ENCODE measurements around the gene PLCL1. TPM values are rescaled to one million over a fixed set of nuclear protein-coding genes. Genes with fewer than 3 reads are reported as not detected.

Gene PLCL1
- total and polyA plus RNA-seq, 12 donors: 17.3 to 131 (median 102) TPM

- H3K4me1 ChIP-seq: peaks cover 0 to 82% (median 38%) of the 10 kb centered on the region in 9 donors
- DNase-seq: no peak
- no peak overlapping the region for H3K4me3 ChIP-seq
- peak in 1 of 8 donors; percentile 16 for ATAC-seq
- H3K36me3 ChIP-seq: no peaks in the 10 kb centered on the region
- peak overlapping the region in 5 of 10 donors; percentile 5 to 52 (median 15) for H3K27ac ChIP-seq
- no peaks in the 10 kb centered on the region for H3K27me3 ChIP-seq
- intact Hi-C loops (cut with DNase I): no loop called here
- H3K9me3 ChIP-seq: peaks cover 0 to 9% (median 2%) of the 10 kb centered on the region in 11 donors
- 21 to 29% methylated on average over 1 of the region's 1 CpG for WGBS, 2 donors
- no peak for TF ChIP-seq CTCF (IDR thresholded peaks at IDR 0.05)
Observed at GRCh38 chr2:197853549-197853948, 49.2 kb downstream of the PLCL1 start.

- Histone ChIP-seq H3K36me3 (no peaks in the 10 kb centered on the region), H3K27ac (peak overlapping the region in 1 of 10 donors; percentile 17), H3K4me3 (no peak overlapping the region), H3K4me1 (peaks cover 0 to 55% (median 19%) of the 10 kb centered on the region in 9 donors), H3K9me3 (peaks cover 0 to 22% (median 5%) of the 10 kb centered on the region in 11 donors), H3K27me3 (no peaks in the 10 kb centered on the region)
- intact Hi-C loops (cut with DNase I): loop anchor here in 1 of 10 donors (5.0 kb wide), 1 partner anchor 585 kb away; no protein-coding TSS in a partner anchor
- DNase-seq (no peak), ATAC-seq (peak in 1 of 8 donors; percentile 27)
- 95 to 100% methylated on average over 1 of the region's 1 CpG for WGBS, 2 donors
- no peak for TF ChIP-seq CTCF (IDR thresholded peaks at IDR 0.05)
Observed at GRCh38 chr2:197857476-197858107, 53.2 kb downstream of the PLCL1 start.

- intact Hi-C loops (cut with DNase I): loop anchor here in 1 of 10 donors (5.0 kb wide), 1 partner anchor 584 kb away; no protein-coding TSS in a partner anchor
- Histone ChIP-seq H3K4me1 (peaks cover 0 to 47% (median 15%) of the 10 kb centered on the region in 9 donors), H3K36me3 (no peaks in the 10 kb centered on the region), H3K9me3 (peaks cover 0 to 22% (median 5%) of the 10 kb centered on the region in 11 donors), H3K27ac (no peak overlapping the region), H3K27me3 (no peaks in the 10 kb centered on the region), H3K4me3 (no peak overlapping the region)
- TF ChIP-seq CTCF (IDR thresholded peaks at IDR 0.05): no peak
- ATAC-seq: no peak
- WGBS, 2 donors: 74 to 80% methylated on average over 3 of the region's 3 CpGs
- no peak for DNase-seq
Observed at GRCh38 chr2:197858607-197859140, 54.3 kb downstream of the PLCL1 start.

- Histone ChIP-seq H3K27me3 (no peaks in the 10 kb centered on the region), H3K4me1 (peaks cover 0 to 34% (median 17%) of the 10 kb centered on the region in 9 donors), H3K9me3 (peaks cover 0 to 22% (median 5%) of the 10 kb centered on the region in 11 donors), H3K27ac (no peak overlapping the region), H3K4me3 (no peak overlapping the region), H3K36me3 (no peaks in the 10 kb centered on the region)
- WGBS, 2 donors: 77 to 85% methylated on average over 1 of the region's 1 CpG
- TF ChIP-seq CTCF (IDR thresholded peaks at IDR 0.05): no peak
- intact Hi-C loops (cut with DNase I): no loop called here
- DNase-seq (no peak), ATAC-seq (no peak)
Observed at GRCh38 chr2:197862246-197862955, 58.0 kb downstream of the PLCL1 start.
